Fibroblast of lung (primary cell): ENCODE results near the gene EIF2S1. TPM values are rescaled to one million over a fixed set of nuclear protein-coding genes. Genes with fewer than 3 reads are reported as not detected.

Experiments used
- DNase-seq, 2 donors: peaks; one replicate each; pipeline versions ENCODE4 v3.0.0 to v3.0.0-alpha.2; 2010; ENCODE audit warnings: low read depth in 2 of 2
- H2AFZ ChIP-seq: 2 replicates; pipeline ENCODE4 v1.5.1; 2012; ENCODE audit warnings: low read length, control low read depth, inconsistent platforms
- H3K27ac ChIP-seq: 2 replicates; pipeline ENCODE4 v1.5.1; 2011; ENCODE audit warnings: low read length, control low read depth; ENCODE audit not compliant: insufficient read depth
- H3K27me3 ChIP-seq: 2 replicates; pipeline ENCODE4 v1.5.1; 2011; ENCODE audit warnings: mild to moderate bottlenecking, low read length; ENCODE audit not compliant: control insufficient read depth, insufficient read depth
- H3K36me3 ChIP-seq: 2 replicates; pipeline ENCODE4 v1.5.1; 2011; ENCODE audit warnings: low read length; ENCODE audit not compliant: control insufficient read depth, insufficient read depth
- H3K4me1 ChIP-seq: 2 replicates; pipeline ENCODE4 v1.5.1; 2011; ENCODE audit warnings: low read length; ENCODE audit not compliant: control insufficient read depth, insufficient read depth; ENCODE audit errors: extremely low read depth
- H3K4me2 ChIP-seq: 2 replicates; pipeline ENCODE4 v1.5.1; 2011; ENCODE audit warnings: low read length, control low read depth; ENCODE audit not compliant: insufficient read depth; ENCODE audit errors: extremely low read depth
- H3K4me3 ChIP-seq, 4 experiments: fragments of 200-600 bp in 1 of 4; sonication (generic) in 1 of 4; replicated peaks in 1 of 4; 2 replicates each; pipeline ENCODE4 v1.5.1; 2011 to 2016; ENCODE audit warnings: low read length in 4 of 4, low read depth in 3 of 4, mild to moderate bottlenecking in 3 of 4, control low read depth in 2 of 4, inconsistent platforms in 1 of 4, mixed read lengths in 1 of 4; ENCODE audit not compliant: insufficient read depth in 1 of 4; ENCODE audit errors: control extremely low read depth in 1 of 4
- H3K79me2 ChIP-seq: 2 replicates; pipeline ENCODE4 v1.5.1; 2012; ENCODE audit warnings: mild to moderate bottlenecking, low read length, inconsistent platforms; ENCODE audit not compliant: control insufficient read depth, insufficient read depth
- H3K9ac ChIP-seq: 2 replicates; pipeline ENCODE4 v1.5.1; 2011; ENCODE audit warnings: mild to moderate bottlenecking, low read length, control low read depth; ENCODE audit not compliant: insufficient read depth
- H3K9me3 ChIP-seq: 2 replicates; pipeline ENCODE4 v1.5.1; 2012; ENCODE audit warnings: low read depth, low read length; ENCODE audit not compliant: control insufficient read depth, insufficient read depth
- H4K20me1 ChIP-seq: 2 replicates; pipeline ENCODE4 v1.5.1; 2011; ENCODE audit warnings: low read length; ENCODE audit not compliant: control insufficient read depth, insufficient read depth; ENCODE audit errors: extremely low read depth
- CTCF ChIP-seq, 2 donors: IDR thresholded peaks in 1 of 2; conservative IDR thresholded peaks in 1 of 2; 1 replicate in 1 of 2; 2 replicates in 1 of 2; pipeline ENCODE4 v1.5.1; 2011 to 2012; ENCODE audit warnings: low read length in 2 of 2, control low read depth in 1 of 2, inconsistent platforms in 1 of 2, low read depth in 1 of 2, mild to moderate bottlenecking in 1 of 2
- EZH2 ChIP-seq: IDR thresholded peaks from 2 replicates; pipeline ENCODE4 v1.5.1; 2012; ENCODE audit warnings: low read length, control low read depth, mild to moderate bottlenecking; ENCODE audit errors: missing control alignments
- polyA plus RNA-seq, 2 donors: library from polyadenylated mRNA; depleted of rRNA in 1 of 2; stranded (reverse) in 1 of 2; unstranded in 1 of 2; fragments of >200 nt; gene quantifications; 2 replicates each; pipeline ENCODE4 v1.2.1, GENCODE V29; 2011 to 2012; ENCODE audit warnings: missing spikeins in 1 of 2
- total RNA-seq: library from RNA; depleted of rRNA; stranded (reverse); fragments of >200 nt; gene quantifications from 2 replicates; pipeline ENCODE4 v1.2.1, GENCODE V29; 2014

Gene EIF2S1
- total and polyA plus RNA-seq, 2 donors (not counting 1 experiment from before 2014, with no cell fraction given), result 180 to 182 TPM

GRCh38 chr14:67391268-67391667, 31.1 kb downstream of the EIF2S1 start:
- H2AFZ ChIP-seq, result no peak overlapping the region
- H3K79me2 ChIP-seq, result no peaks in the 10 kb centered on the region
- H3K9ac ChIP-seq, result no peak overlapping the region
- no peak overlapping the region for H3K27ac ChIP-seq
- TF ChIP-seq EZH2, result no peak
- TF ChIP-seq CTCF (conservative IDR thresholded peaks at IDR 0.05 in 1 of 2, IDR thresholded peaks at IDR 0.05 in 1 of 2; ENCODE audit: low read depth in 1 of 2, low read length in 2 of 2), result no peak
- no peaks in the 10 kb centered on the region for H3K36me3 ChIP-seq
- no peaks in the 10 kb centered on the region for H3K9me3 ChIP-seq
- H4K20me1 ChIP-seq, result no peaks in the 10 kb centered on the region
- no peak overlapping the region for H3K4me2 ChIP-seq
- DNase-seq, result no peak
- H3K27me3 ChIP-seq, result no peaks in the 10 kb centered on the region
- no peaks in the 10 kb centered on the region for H3K4me1 ChIP-seq
- H3K4me3 ChIP-seq, result no peak overlapping the region

- Histone ChIP-seq H3K27ac (no peak overlapping the region), H3K36me3 (no peaks in the 10 kb centered on the region), H2AFZ (no peak overlapping the region), H3K4me3 (no peak overlapping the region), H4K20me1 (no peaks in the 10 kb centered on the region), H3K27me3 (no peaks in the 10 kb centered on the region), H3K9me3 (no peaks in the 10 kb centered on the region), H3K79me2 (no peaks in the 10 kb centered on the region), H3K4me1 (no peaks in the 10 kb centered on the region), H3K9ac (no peak overlapping the region), H3K4me2 (no peak overlapping the region)
- TF ChIP-seq CTCF (conservative IDR thresholded peaks at IDR 0.05 in 1 of 2, IDR thresholded peaks at IDR 0.05 in 1 of 2; ENCODE audit: low read depth in 1 of 2, low read length in 2 of 2) (no peak), EZH2 (no peak)
- DNase-seq, result no peak
These were observed 32.0 kb downstream of the EIF2S1 start for GRCh38 chr14:67392123-67392522.

GRCh38 chr14:67392800-67393199, 32.7 kb downstream of the EIF2S1 start:
- no peak overlapping the region for H3K27ac ChIP-seq
- H3K4me3 ChIP-seq, result no peak overlapping the region
- no peak overlapping the region for H3K9ac ChIP-seq
- no peaks in the 10 kb centered on the region for H3K4me1 ChIP-seq
- H3K79me2 ChIP-seq, result no peaks in the 10 kb centered on the region
- TF ChIP-seq CTCF (conservative IDR thresholded peaks at IDR 0.05 in 1 of 2, IDR thresholded peaks at IDR 0.05 in 1 of 2; ENCODE audit: low read depth in 1 of 2, low read length in 2 of 2) (no peak), EZH2 (no peak)
- no peak overlapping the region for H3K4me2 ChIP-seq
- no peaks in the 10 kb centered on the region for H4K20me1 ChIP-seq
- no peak for DNase-seq
- no peaks in the 10 kb centered on the region for H3K27me3 ChIP-seq
- H3K36me3 ChIP-seq, result no peaks in the 10 kb centered on the region
- H3K9me3 ChIP-seq, result no peaks in the 10 kb centered on the region
- no peak overlapping the region for H2AFZ ChIP-seq
